ENCODE measurements around the gene EDC4. TPM values are rescaled to one million over a fixed set of nuclear protein-coding genes. Genes with fewer than 3 reads are reported as not detected.

Gene EDC4
- total RNA-seq: 82.0 TPM

GRCh38 chr16:67872631-67873434, at the start of gene EDC4:
EDC4 (plus strand) TSS chr16:67873052; CDS start chr16:67873262, 210 bp downstream.

DNA sequence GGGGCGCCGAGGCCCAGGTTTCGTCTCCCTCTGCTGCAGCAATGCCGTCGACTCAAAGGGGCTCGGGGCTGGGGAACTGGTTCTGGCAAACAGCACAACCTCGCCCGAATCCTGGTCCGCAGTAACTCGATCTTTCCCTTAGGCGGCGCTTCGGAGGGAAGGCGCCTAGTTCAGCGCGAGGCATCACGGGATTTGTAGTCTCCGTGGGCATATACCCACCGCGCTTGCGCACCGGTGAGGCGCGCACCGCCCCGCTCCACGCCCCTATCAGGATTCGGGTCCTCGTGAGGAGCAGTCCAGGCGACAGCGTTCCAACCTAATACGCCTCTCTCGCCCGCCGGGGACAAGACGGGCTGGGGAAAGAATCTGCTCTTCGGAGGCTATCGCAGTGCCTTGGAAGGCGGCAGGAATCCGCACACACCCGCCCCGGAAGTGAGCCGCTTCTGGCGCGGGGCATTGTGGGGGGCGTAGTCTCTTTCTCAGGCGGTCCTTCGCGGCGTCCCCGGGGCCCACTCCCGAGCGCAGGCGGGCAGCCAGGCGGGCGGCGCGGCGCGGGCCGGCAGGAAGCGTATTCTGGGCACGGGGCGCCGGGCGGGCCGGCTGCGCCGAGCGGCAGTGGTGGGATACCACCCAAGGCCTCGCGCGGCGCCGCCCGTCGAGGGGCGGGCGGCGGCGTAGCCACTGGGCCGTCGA, 30.9 kb upstream of the EDC4 start, which contains the start of gene THAP11:
THAP11 (plus strand) TSS at position 505 of the 693 bp plus-strand sequence. CDS start 235 bp downstream, outside the sequence.

DNA sequence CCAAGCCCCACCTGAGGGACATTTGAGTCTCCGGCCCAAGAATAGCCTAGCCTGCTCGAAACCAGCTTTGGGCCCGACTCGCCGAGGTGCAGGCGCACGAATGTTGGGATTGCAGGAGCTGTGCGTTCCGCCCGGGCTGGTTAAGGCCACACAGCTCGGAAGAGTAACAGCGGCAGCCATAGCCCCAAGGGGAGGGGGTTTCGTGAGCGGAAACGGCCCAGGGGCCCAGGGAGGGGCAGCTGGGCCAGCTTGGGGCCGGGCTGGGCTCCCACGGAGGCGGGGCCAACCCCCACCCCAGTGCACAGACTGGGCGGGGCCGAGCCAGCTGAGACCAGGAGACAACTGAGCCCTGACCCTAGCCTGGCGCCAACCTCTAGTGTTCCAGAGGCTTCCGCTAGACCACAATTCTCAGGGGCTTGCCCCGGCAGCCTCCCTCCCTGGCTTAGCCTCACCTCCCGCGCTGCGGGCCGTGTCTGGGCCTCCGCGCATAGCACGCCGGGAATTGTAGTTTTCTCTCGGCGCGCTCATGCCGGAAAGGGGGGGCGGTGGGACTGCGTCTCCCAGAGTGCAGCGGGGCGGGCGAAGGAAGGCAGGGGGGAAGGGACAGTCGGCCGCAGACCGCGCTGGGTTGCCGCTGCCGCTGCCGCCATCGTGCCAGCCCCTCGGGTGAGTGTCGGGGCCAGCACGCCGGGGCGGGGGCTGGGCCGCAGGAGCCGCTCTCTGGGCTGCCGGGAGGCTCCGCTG, 26.4 kb upstream of the EDC4 start, which contains the start of gene NUTF2:
NUTF2 (plus strand) TSS at position 614 of the 744 bp plus-strand sequence. CDS start 18,198 bp downstream, outside the sequence.

GRCh38 chr16:67847064-67847861, 25.6 kb upstream of the EDC4 start, which contains the start of gene CENPT:
CENPT (minus strand) TSS chr16:67847693; CDS start chr16:67833859, 13,834 bp downstream.

GRCh38 chr16:67884684-67885083, 11.8 kb downstream of the EDC4 start, which contains the start of gene NRN1L:
NRN1L (plus strand) TSS chr16:67884885; CDS start chr16:67884904, 19 bp downstream.

GRCh38 chr16:67892899-67893742, 20.3 kb downstream of the EDC4 start, which contains the start of gene PSKH1:
PSKH1 (plus strand) TSS chr16:67893254; CDS start chr16:67908750, 15,496 bp downstream.

Small RNAs within 50 kb of the gene (small RNA-seq; reads per million reads assigned to genes)
- gene AC040162.2 (ENCODE audit: low replicate concordance) (not detected), gene NRN1L (ENCODE audit: low replicate concordance) (not detected)

Other genes with a start within 250 kb of the EDC4 start
- 0.64 TPM for gene CARMIL2, start 227.9 kb upstream of the EDC4 start, total RNA-seq
- gene ACD, start 212.8 kb upstream of the EDC4 start, total RNA-seq: 20.1 TPM
- gene PARD6A, start 212.1 kb upstream of the EDC4 start, total RNA-seq: 3.9 TPM
- gene ENKD1, start 206.3 kb upstream of the EDC4 start, total RNA-seq: 18.1 TPM
- 3.9 TPM for gene C16orf86, start 206.2 kb upstream of the EDC4 start, total RNA-seq
- 18.4 TPM for gene GFOD2, start 153.7 kb upstream of the EDC4 start, total RNA-seq
- 18.7 TPM for gene RANBP10, start 66.5 kb upstream of the EDC4 start, total RNA-seq
- gene TSNAXIP1, start 66.2 kb upstream of the EDC4 start, total RNA-seq: 5.4 TPM
- 37.0 TPM for gene THAP11, start 30.7 kb upstream of the EDC4 start, total RNA-seq
- gene NUTF2, start 26.1 kb upstream of the EDC4 start, total RNA-seq: 115 TPM
- gene CENPT, start 25.4 kb upstream of the EDC4 start, total RNA-seq: 39.8 TPM
- 1.2 TPM for gene NRN1L, start 11.8 kb downstream of the EDC4 start, total RNA-seq
- gene PSKH1, start 20.2 kb downstream of the EDC4 start, total RNA-seq: 26.0 TPM
- gene CTRL, start 58.8 kb downstream of the EDC4 start, total RNA-seq: 0.18 TPM
- gene PSMB10, start 63.8 kb downstream of the EDC4 start, total RNA-seq: 54.2 TPM
- gene LCAT, start 71.1 kb downstream of the EDC4 start, total RNA-seq: 10.1 TPM
- gene SLC12A4, start 95.6 kb downstream of the EDC4 start, total RNA-seq: 45.4 TPM
- gene DPEP3, start 107.4 kb downstream of the EDC4 start, total RNA-seq: not detected
- gene DPEP2, start 126.4 kb downstream of the EDC4 start, total RNA-seq: 2.7 TPM
- not detected for gene DPEP2NB, start 142.9 kb downstream of the EDC4 start, total RNA-seq
- 10.2 TPM for gene DDX28, start 150.2 kb downstream of the EDC4 start, total RNA-seq
- gene DUS2, start 150.2 kb downstream of the EDC4 start, total RNA-seq: 11.3 TPM
- 36.4 TPM for gene NFATC3, start 212.3 kb downstream of the EDC4 start, total RNA-seq

Measured in metanephros (tissue), 2 donors.